ENCODE data around the gene ATP13A1. TPM values are rescaled to one million over a fixed set of nuclear protein-coding genes. Genes with fewer than 3 reads are reported as not detected.

Gene ATP13A1
- total and polyA plus RNA-seq, 2 of the 8 experiments (the other 6 are each of a cell fraction or from before 2014, with no cell fraction given), result 33.0 to 64.2 TPM

GRCh38 chr19:19653597-19654147, 9.8 kb downstream of the ATP13A1 start:
- POLR2A ChIA-PET (ENCODE audit: partially characterized antibody), result interaction anchor here (1.4 to 3.8 kb wide), 5 partner anchors 8 to 20 kb away, joined by 5 to 20 read pairs (median 6); partner anchors contain the start of genes GMIP and ZNF101
- no peak for FAIRE-seq
- CTCF ChIA-PET (ENCODE audit: partially characterized antibody), result interaction anchor here (1.0 to 5.7 kb wide), 4 partner anchors 10 to 164 kb away, joined by 3 to 38 read pairs (median 12); partner anchors contain the start of gene GMIP

More at GRCh38 chr19:19653597-19654147, 9.8 kb downstream of the ATP13A1 start:
- no peaks in the 10 kb centered on the region for H3K4me1 ChIP-seq (replicated peaks in 1 of 4; ENCODE audit: control insufficient read depth in 3 of 4, insufficient read depth in 4 of 4, low read length in 3 of 4)
- H3K36me3 ChIP-seq (ENCODE audit: control insufficient read depth in 2 of 4, insufficient read depth in 4 of 4, low read length in 3 of 4), result peaks cover 47 to 93% (median 80%) of the 10 kb centered on the region in 4 experiments
- WGBS, 2 experiments (ENCODE audit: extremely low coverage in 1 of 2, insufficient coverage in 1 of 2, insufficient read length in 1 of 2, insufficient replicate concordance in 2 of 2, low coverage in 1 of 2, low lambda C conversion rate in 2 of 2, missing lambda C conversion rate in 1 of 2), result 95% methylated on average over 20 of the region's 23 CpGs; no CpG with 5 or more reads in 1 of the 2 experiments
- no peak overlapping the region for H2BK12ac ChIP-seq (ENCODE audit: low read depth, low read length)
- H4K8ac ChIP-seq (ENCODE audit: extremely low read depth, insufficient read depth, low read length), result no peak overlapping the region; the same call in 1 of the 2 replicates
- H3K4me3 ChIP-seq (ENCODE audit: extremely low read depth in 1 of 4, insufficient read depth in 2 of 4, low read depth in 3 of 4, low read length in 4 of 4), result no peak overlapping the region
- peaks cover 2% of the 10 kb centered on the region; the same call in 1 of the 2 replicates for H3K79me1 ChIP-seq (ENCODE audit: low read depth, low read length)
- no peak overlapping the region for H3K18ac ChIP-seq (ENCODE audit: extremely low read depth, low read length)
- H2BK20ac ChIP-seq (ENCODE audit: low read length), result no peak overlapping the region
- no peak overlapping the region for H2BK120ac ChIP-seq (replicated peaks; ENCODE audit: low read depth, low read length)
- no peak overlapping the region for H3K4me2 ChIP-seq (ENCODE audit: insufficient read depth in 1 of 2, low read depth in 2 of 2, low read length in 2 of 2)
- no peak for TF ChIP-seq SIX5 (IDR thresholded peaks at IDR 0.05; ENCODE audit: low read depth, low read length)
- no peak for TF ChIP-seq NANOG (IDR thresholded peaks at IDR 0.05; ENCODE audit: insufficient read depth, low read depth, low read length, poor library complexity, severe bottlenecking)
- H4K5ac ChIP-seq (ENCODE audit: insufficient read length, low read depth, low read length), result no peak overlapping the region
- no peak overlapping the region for H3K9ac ChIP-seq (replicated peaks in 1 of 4; ENCODE audit: extremely low read depth in 1 of 4, low read depth in 3 of 4, low read length in 3 of 4)
- no peak overlapping the region for H2AFZ ChIP-seq (ENCODE audit: low read length)
- H3K14ac ChIP-seq (ENCODE audit: insufficient read length), result no peak overlapping the region
- H2AK5ac ChIP-seq (ENCODE audit: low read depth, low read length), result no peak overlapping the region
- H3K27ac ChIP-seq (ENCODE audit: low read depth, low read length), result no peak overlapping the region
- no peak overlapping the region for H3K56ac ChIP-seq (replicated peaks; ENCODE audit: insufficient read length, low read depth, low read length)
- no peaks in the 10 kb centered on the region for H3K9me3 ChIP-seq (ENCODE audit: insufficient read depth in 2 of 2, low read depth in 1 of 2, low read length in 1 of 2)
- H3K79me2 ChIP-seq (ENCODE audit: control insufficient read depth in 1 of 2, insufficient read depth in 2 of 2, low read length in 2 of 2), result no peaks in the 10 kb centered on the region
- no peak for DNase-seq (ENCODE audit: low read depth in 1 of 2, low spot score in 2 of 2)
- no peaks in the 10 kb centered on the region for H3K23me2 ChIP-seq (ENCODE audit: low read depth, low read length)
- H3K23ac ChIP-seq (ENCODE audit: insufficient read length), result no peak overlapping the region
- H2BK5ac ChIP-seq (ENCODE audit: low read depth, low read length), result no peak overlapping the region
- no peak overlapping the region for H2BK15ac ChIP-seq (ENCODE audit: low read length)
- H3K4ac ChIP-seq (replicated peaks; ENCODE audit: insufficient read length, low read depth, low read length), result no peak overlapping the region
- no peak overlapping the region for H4K91ac ChIP-seq (replicated peaks; ENCODE audit: insufficient read length, low read length)
- no peaks in the 10 kb centered on the region for H3K27me3 ChIP-seq (replicated peaks in 1 of 4; ENCODE audit: control insufficient read depth in 3 of 4, extremely low read depth in 1 of 4, insufficient read depth in 3 of 4, low read length in 3 of 4)
- H4K20me1 ChIP-seq (replicated peaks in 1 of 2; ENCODE audit: control insufficient read depth in 1 of 2, insufficient read depth in 2 of 2, low read length in 2 of 2), result peaks cover 4 to 26% of the 10 kb centered on the region in 2 experiments
